Measurements from ENCODE around the gene PPIL6.

Gene PPIL6

GRCh38 chr6:109447878-109448555 lies 7.6 kb upstream of the PPIL6 start:
- Mint-ChIP-seq H3K27me3 (no peaks in the 10 kb centered on the region), H3K36me3 (peaks cover 69% of the 10 kb centered on the region), H3K4me3 (no peak overlapping the region), H3K27ac (peak overlapping the region; percentile 79), H3K9me3 (no peaks in the 10 kb centered on the region), H3K4me1 (peaks cover 77% of the 10 kb centered on the region)
- ATAC-seq = peak; percentile 29

GRCh38 chr6:109447087-109447486 lies 6.7 kb upstream of the PPIL6 start:
- H3K4me3 Mint-ChIP-seq = no peak overlapping the region
- peak overlapping the region; percentile 79 for H3K27ac Mint-ChIP-seq
- H3K9me3 Mint-ChIP-seq = no peaks in the 10 kb centered on the region
- H3K36me3 Mint-ChIP-seq = peaks cover 68% of the 10 kb centered on the region
- peaks cover 77% of the 10 kb centered on the region for H3K4me1 Mint-ChIP-seq
- H3K27me3 Mint-ChIP-seq = no peaks in the 10 kb centered on the region
- ATAC-seq = no peak

- Mint-ChIP-seq H3K4me3 (no peak overlapping the region), H3K36me3 (peaks cover 71% of the 10 kb centered on the region), H3K4me1 (peaks cover 77% of the 10 kb centered on the region), H3K27ac (no peak overlapping the region), H3K27me3 (no peaks in the 10 kb centered on the region), H3K9me3 (no peaks in the 10 kb centered on the region)
- ATAC-seq = no peak
Measured at GRCh38 chr6:109446541-109446940, 6.1 kb upstream of the PPIL6 start.

GRCh38 chr6:109446072-109446471 lies 5.6 kb upstream of the PPIL6 start:
- H3K27ac Mint-ChIP-seq = peak overlapping the region; percentile 44
- peaks cover 79% of the 10 kb centered on the region for H3K4me1 Mint-ChIP-seq
- ATAC-seq = no peak
- no peaks in the 10 kb centered on the region for H3K27me3 Mint-ChIP-seq
- H3K9me3 Mint-ChIP-seq = no peaks in the 10 kb centered on the region
- no peak overlapping the region for H3K4me3 Mint-ChIP-seq
- peaks cover 71% of the 10 kb centered on the region for H3K36me3 Mint-ChIP-seq

GRCh38 chr6:109445382-109445781 lies 5.0 kb upstream of the PPIL6 start:
- H3K4me3 Mint-ChIP-seq = no peak overlapping the region
- H3K4me1 Mint-ChIP-seq = peaks cover 73% of the 10 kb centered on the region
- peak overlapping the region; percentile 44 for H3K27ac Mint-ChIP-seq
- H3K27me3 Mint-ChIP-seq = no peaks in the 10 kb centered on the region
- H3K36me3 Mint-ChIP-seq = peaks cover 65% of the 10 kb centered on the region
- ATAC-seq = no peak
- no peaks in the 10 kb centered on the region for H3K9me3 Mint-ChIP-seq

GRCh38 chr6:109443425-109443950 lies 3.1 kb upstream of the PPIL6 start:
- Mint-ChIP-seq H3K27ac (peak overlapping the region; percentile 90), H3K27me3 (no peaks in the 10 kb centered on the region), H3K4me3 (no peak overlapping the region), H3K9me3 (no peaks in the 10 kb centered on the region), H3K4me1 (peaks cover 55% of the 10 kb centered on the region), H3K36me3 (peaks cover 56% of the 10 kb centered on the region)
- ATAC-seq = no peak

- no peak for ATAC-seq
- Mint-ChIP-seq H3K36me3 (peaks cover 48% of the 10 kb centered on the region), H3K27me3 (no peaks in the 10 kb centered on the region), H3K4me1 (peaks cover 44% of the 10 kb centered on the region), H3K4me3 (peak overlapping the region; percentile 95), H3K9me3 (no peaks in the 10 kb centered on the region), H3K27ac (peak overlapping the region; percentile 90)
Measured at GRCh38 chr6:109442393-109442924, 2.0 kb upstream of the PPIL6 start.

- peaks cover 40% of the 10 kb centered on the region for H3K36me3 Mint-ChIP-seq
- H3K4me1 Mint-ChIP-seq = peaks cover 44% of the 10 kb centered on the region
- H3K9me3 Mint-ChIP-seq = no peaks in the 10 kb centered on the region
- peak overlapping the region; percentile 95 for H3K4me3 Mint-ChIP-seq
- H3K27ac Mint-ChIP-seq = peak overlapping the region; percentile 90
- no peaks in the 10 kb centered on the region for H3K27me3 Mint-ChIP-seq
- peak; percentile 28 for ATAC-seq
Measured at GRCh38 chr6:109441069-109441816, 815 bp upstream of the PPIL6 start.

GRCh38 chr6:109436041-109436440 lies 4.4 kb downstream of the PPIL6 start:
- Mint-ChIP-seq H3K27ac (no peak overlapping the region), H3K36me3 (no peaks in the 10 kb centered on the region)

GRCh38 chr6:109434456-109434855 lies 6.0 kb downstream of the PPIL6 start:
- Mint-ChIP-seq H3K9me3 (no peaks in the 10 kb centered on the region), H3K36me3 (no peaks in the 10 kb centered on the region), H3K27me3 (no peaks in the 10 kb centered on the region), H3K4me1 (no peaks in the 10 kb centered on the region), H3K4me3 (no peak overlapping the region), H3K27ac (no peak overlapping the region)
- ATAC-seq = no peak

More at GRCh38 chr6:109436041-109436440, 4.4 kb downstream of the PPIL6 start:
- no peak for ATAC-seq
- Mint-ChIP-seq H3K9me3 (no peaks in the 10 kb centered on the region), H3K27me3 (no peaks in the 10 kb centered on the region), H3K4me1 (no peaks in the 10 kb centered on the region), H3K4me3 (no peak overlapping the region)

GRCh38 chr6:109429496-109429895 lies 10.9 kb downstream of the PPIL6 start:
- Mint-ChIP-seq H3K27me3 (no peaks in the 10 kb centered on the region), H3K4me3 (no peak overlapping the region), H3K27ac (no peak overlapping the region), H3K9me3 (no peaks in the 10 kb centered on the region), H3K36me3 (no peaks in the 10 kb centered on the region), H3K4me1 (no peaks in the 10 kb centered on the region)
- ATAC-seq = no peak

GRCh38 chr6:109428889-109429477 lies 11.4 kb downstream of the PPIL6 start:
- Mint-ChIP-seq H3K36me3 (no peaks in the 10 kb centered on the region), H3K27ac (no peak overlapping the region)

GRCh38 chr6:109424946-109425345 lies 15.5 kb downstream of the PPIL6 start:
- Mint-ChIP-seq H3K9me3 (no peaks in the 10 kb centered on the region), H3K27ac (no peak overlapping the region), H3K27me3 (no peaks in the 10 kb centered on the region), H3K4me3 (no peak overlapping the region), H3K36me3 (no peaks in the 10 kb centered on the region), H3K4me1 (peaks cover 7% of the 10 kb centered on the region)
- no peak for ATAC-seq

More at GRCh38 chr6:109428889-109429477, 11.4 kb downstream of the PPIL6 start:
- ATAC-seq = no peak
- no peaks in the 10 kb centered on the region for H3K27me3 Mint-ChIP-seq
- H3K4me1 Mint-ChIP-seq = peaks cover 2% of the 10 kb centered on the region
- no peaks in the 10 kb centered on the region for H3K9me3 Mint-ChIP-seq
- no peak overlapping the region for H3K4me3 Mint-ChIP-seq

- ATAC-seq = no peak
- Mint-ChIP-seq H3K27ac (no peak overlapping the region), H3K4me3 (no peak overlapping the region), H3K9me3 (no peaks in the 10 kb centered on the region), H3K4me1 (peaks cover 7% of the 10 kb centered on the region), H3K36me3 (no peaks in the 10 kb centered on the region), H3K27me3 (no peaks in the 10 kb centered on the region)
Measured at GRCh38 chr6:109421184-109421583, 19.2 kb downstream of the PPIL6 start.

- Mint-ChIP-seq H3K9me3 (no peaks in the 10 kb centered on the region), H3K4me3 (no peak overlapping the region), H3K27me3 (no peaks in the 10 kb centered on the region), H3K36me3 (no peaks in the 10 kb centered on the region), H3K4me1 (peaks cover 7% of the 10 kb centered on the region), H3K27ac (no peak overlapping the region)
- no peak for ATAC-seq
Measured at GRCh38 chr6:109420751-109421150, 19.7 kb downstream of the PPIL6 start.

All from stimulated activated memory B cell treated with anti-CD40 and anti-IgM and Interleukin-4, amounts not matched to agents 10 μg/mL and 1 μg/mL and 100 μg/mL, for 72 hours (primary cell).